Stimulated activated CD8-positive, alpha-beta memory T cell treated with anti-CD3 and anti-CD28 coated beads, Interleukin-12 subunit alpha, Interleukin-12 subunit beta, amount 100 ng/mL, for 24 hours (primary cell): ENCODE measurements around the gene TLR5.

Experiments
- DNase-seq: peaks from one replicate; pipeline ENCODE4 v3.0.0-alpha.2; 2020; ENCODE audit errors: extremely low read depth

TLR5 gene

DNA sequence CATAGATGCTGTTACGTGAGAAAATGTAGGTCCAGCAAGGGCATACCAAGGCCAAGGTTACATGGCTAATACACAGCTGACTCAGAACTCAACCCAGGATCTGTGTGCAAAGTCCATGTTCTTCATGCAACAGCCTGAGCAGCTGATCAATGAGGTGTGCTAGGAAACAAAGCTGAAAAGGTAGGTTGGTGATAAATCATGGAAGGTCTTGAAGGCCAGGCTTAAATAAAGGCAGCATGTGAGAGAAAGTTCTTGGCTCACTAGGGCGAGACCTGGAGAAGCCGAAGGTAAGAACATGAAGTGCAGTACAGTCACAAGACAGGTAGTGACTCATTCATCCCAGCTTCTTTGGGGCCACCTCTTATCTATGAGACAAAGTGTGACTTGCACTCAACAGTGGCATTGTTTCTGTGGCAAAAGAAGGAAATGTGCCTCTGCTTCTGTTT, 33.4 kb downstream of the TLR5 start:
- DNase-seq: no peak

DNA sequence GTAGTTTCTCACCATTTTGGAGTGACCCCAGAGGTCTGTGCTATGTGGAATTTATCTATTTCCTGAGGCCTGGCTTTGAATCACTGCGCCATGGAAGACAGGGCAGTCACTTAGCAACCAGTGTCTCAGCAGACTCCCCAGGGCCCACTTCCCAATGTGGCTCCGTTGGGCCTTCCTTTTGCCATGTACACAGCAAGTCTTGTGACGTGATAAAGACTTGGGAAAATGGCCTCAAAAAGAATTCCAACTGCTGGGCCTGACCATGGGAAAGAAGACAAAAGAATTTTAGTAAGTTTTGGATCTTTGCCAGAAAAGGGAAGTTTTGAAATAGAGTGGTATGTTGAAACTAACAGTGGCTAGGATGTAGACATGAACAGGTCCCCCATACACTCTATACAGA, 36.2 kb downstream of the TLR5 start:
- no peak for DNase-seq

DNA sequence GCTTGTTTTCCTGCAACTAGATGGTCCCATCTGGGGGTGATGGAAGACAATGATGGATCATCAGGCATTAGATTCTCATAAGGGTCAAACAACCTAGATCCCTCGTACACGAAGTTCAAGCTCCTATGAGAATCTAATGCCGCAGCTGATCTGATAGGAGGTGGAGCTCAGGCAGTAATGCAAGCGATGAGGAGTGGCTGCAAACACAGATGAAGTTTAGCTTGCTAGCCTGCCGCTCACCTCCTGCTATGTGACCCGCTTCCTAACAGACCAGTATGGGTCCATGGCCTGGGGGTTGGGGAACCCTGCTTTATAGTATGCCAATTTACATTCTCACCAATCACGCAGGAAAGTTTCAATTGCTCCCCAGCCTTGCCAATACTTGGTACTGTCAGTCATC, 37.5 kb downstream of the TLR5 start:
- DNase-seq: no peak

DNA sequence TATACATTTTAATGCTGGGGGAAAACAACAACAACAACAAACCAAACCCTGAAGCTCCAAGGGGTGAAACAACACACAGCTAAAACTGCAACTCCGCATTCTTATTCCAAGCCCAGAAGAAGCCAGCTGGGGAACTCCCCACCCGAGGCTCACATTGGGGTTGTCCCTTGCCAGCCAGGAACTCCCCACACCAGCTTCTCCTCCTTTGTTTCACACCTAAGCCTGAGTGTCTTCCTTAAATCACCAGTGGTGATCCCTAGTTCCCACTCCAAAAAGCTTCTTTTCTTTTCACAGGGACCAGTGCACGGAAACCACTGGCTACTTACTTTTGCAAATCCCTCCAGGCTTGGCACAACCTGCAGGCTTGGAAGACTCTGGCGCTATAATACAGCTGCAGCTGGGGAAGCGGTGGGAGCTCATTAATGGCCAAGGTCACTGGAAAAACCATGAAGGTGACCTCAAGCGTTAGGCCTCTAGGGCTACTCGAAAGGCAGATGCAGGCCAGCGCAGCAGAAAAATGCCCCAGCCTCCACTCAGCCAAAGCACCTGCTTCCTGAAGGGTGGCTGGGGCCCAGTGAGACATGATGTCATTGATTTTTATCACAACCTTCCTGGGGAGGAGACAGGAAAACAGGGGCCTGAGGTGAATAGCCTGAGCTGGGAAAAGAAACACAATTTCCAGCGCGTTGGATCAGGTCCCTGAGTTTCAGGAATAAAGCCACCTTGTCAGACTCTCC, 40.1 kb downstream of the TLR5 start:
- no peak for DNase-seq

DNA sequence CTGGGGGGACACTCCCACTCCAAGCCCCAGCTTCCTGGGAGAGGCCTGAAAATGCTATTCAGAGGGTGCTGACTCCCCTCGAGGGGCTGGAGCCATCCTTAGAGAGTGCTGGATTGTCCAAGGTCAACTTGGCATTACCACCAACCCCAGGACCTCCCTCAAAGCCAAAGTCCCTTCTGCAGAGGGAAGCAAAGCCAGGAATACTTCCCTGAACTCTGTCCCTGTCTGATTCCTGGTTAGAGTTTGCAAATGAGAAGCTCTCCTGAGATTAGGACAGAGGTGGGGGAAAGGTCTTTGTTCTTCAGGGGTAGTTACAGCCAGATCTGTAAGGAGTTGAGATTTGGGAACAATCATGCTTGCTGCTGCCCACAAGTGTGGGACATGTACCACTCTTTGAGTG, 45.3 kb downstream of the TLR5 start:
- DNase-seq: no peak

DNA sequence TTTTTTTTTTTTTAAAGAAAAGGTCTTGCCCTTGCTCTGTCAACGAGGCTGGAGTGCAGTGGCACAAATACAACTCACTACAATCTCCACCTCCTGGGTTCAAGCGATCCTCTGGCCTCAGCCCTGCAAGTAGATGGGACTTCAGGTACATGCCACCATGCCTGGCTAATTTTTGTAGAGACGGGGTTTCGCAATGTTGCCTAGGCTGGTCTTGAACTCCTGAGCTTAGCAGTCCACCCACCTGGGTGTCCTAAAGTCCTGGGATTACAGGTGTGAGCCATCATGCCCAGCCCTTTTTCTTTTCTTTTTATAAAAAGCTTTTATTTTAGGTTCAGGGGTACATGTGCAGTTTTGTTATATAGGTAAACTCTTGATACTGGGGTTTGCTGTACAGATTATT, 47.2 kb downstream of the TLR5 start:
- no peak for DNase-seq

DNA sequence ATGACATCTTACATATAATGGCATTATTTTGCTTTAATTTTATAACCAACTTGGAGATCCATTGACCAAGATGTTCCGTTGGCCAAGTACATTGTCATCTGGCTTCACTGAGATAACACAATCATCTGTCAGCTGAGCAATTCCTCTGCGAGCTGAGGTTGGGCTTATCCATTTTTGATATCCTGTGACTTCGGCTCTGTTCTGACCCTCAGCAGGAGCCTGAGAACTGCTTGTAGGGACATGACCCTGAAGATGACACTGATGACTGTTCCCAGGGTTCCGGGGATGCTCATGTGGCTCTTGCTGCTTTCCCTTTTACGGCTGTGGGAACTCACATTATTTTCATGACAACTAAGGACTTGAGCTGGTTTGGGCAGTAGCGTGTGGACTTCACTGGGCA, 51.2 kb downstream of the TLR5 start:
- DNase-seq: no peak

DNA sequence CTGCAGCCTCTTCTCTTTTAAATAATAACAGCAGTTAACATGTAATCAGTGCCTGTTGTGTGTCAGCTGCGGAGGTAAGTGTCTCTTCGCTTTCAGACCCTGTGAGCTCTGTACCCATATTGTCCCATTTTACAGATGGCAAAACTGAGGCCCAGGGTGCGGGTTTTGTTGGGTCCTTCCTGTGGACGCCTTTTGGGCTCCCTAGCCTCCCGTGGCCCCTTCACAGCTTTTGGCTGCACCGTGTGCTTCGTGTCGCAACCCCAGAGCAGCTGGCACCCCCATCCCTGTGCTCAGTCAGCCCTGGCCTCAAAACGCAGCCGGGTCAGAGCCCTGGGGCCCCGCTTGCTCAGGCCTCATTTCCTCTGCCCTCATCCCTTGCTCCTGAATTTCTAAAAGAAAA, 53.8 kb downstream of the TLR5 start:
- DNase-seq: no peak

DNA sequence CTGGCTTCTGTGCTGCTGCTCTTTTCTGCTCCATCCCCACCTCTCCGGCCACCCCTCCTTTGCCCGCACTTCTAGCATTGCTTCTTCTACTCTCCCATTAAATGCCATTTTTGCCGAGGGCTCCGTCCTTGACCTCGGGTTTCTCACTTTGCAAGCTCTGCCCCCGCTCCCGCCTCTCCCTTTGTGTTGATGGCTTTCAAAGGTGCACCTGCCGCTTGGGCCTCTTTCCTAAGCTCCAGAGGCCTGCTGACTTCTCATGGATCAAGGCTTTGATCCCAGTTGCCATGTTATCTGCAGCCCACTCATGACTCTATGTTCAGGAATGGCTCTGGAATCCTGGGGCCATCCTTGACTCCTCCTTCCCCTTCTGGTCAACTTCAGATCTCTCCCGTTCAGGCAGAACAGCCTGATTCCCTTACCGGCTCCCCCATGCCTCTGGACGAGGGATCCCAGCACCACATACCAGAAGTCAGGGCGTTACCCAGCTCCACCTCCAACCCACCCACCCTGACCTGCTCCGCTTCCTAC, 54.3 kb downstream of the TLR5 start:
- DNase-seq: no peak

DNA sequence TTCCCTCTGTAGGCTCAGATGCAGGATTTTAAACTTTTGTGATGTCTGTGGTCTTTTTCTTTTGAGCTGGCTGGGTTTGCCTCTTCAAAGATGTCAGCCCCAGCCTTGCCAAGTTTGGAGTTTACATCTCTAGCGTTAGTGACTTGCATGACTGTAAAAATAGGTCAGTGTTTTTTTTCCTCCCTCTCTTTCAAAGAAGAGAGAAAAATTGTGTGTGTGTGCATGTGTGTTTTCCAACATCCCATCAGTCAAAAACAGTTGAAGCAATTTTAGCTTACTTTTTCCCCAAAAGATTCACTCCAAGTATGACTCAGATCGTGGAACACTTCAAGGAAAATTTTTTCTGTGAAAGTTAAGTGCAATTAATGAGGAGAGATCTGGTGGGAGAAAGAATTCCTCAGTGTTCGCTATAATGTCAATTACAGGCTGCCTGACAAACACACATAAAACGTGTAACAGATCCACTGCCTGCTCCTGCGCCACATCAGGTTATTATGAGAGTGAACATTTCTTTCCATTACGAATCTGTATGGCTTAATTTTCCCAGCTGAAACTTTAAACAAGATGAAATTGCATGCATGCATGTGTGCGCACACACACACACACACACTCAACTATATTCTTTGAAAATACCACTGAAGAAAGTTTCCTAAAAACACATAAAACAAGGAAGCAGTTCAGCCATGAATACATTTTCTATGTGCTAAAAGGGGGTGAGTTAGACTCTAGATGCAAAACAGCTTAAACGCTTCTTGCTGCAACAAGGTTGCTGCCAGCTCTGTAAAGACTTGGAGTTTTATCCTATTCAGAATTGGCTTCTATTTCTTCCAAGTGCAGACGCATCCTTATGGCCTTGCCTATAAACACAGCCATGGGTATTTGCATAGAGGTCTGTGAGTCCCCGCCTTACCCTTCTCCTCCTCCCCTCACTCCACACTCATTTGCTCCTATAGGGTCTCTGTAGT, 55.5 kb downstream of the TLR5 start:
- no peak for DNase-seq

DNA sequence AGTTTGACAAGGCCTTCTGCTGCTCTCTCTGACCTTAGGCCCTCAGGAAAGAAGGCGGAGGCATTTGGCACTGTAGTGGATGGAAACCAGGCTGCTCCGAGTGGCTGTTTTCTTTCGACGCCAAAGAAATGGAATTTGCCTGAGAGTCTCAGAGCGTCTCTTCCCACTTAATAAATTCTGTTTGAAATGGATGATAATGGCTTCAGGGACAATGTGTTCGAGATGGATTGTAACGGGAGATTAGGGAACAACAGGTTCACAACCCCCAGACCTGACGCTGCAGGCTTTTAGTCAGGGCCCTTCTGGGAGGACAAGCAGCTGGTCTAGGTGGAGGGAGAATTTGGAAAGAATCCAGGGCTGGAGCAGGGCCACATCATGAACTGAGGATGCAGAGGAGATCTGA, 58.6 kb downstream of the TLR5 start:
- no peak for DNase-seq

DNA sequence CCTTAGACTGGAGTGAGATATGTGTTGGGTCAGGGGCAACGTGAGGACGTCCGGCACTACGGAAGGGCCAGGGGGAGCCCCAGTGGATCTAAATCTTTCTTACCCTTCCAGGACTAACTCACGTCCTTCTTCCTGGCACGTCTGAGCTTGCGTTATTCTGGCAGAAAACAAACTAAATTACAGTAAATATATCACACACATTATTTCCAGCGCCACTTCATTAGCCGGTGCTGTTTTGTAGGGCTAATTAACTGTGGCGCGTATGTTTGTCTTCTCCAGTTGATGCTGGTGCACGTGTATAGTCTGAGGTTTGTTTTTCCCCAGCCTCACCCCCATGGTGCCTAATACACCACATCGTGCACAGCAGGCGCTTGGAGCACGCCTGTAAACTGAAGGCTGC, 59.2 kb downstream of the TLR5 start:
- no peak for DNase-seq

DNA sequence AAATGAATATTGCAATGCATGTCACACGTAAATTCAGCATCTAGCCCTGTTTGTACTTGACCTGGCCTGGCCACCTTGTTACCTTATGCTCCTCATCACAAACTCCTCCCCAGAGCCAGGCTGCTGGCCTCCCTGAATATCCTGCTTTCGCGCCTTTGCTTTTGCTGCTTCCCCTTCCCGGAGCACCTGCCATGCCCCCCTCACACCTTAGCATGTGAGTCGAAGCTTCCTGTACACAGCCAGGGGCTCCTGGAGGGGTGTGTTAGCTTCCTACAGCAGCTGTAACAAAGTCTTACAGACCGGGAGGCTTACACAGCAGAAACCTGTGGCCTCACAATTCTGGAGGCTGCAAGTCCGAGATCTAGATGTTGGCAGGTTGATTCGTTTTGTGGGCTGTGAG, 60.1 kb downstream of the TLR5 start:
- DNase-seq: no peak

DNA sequence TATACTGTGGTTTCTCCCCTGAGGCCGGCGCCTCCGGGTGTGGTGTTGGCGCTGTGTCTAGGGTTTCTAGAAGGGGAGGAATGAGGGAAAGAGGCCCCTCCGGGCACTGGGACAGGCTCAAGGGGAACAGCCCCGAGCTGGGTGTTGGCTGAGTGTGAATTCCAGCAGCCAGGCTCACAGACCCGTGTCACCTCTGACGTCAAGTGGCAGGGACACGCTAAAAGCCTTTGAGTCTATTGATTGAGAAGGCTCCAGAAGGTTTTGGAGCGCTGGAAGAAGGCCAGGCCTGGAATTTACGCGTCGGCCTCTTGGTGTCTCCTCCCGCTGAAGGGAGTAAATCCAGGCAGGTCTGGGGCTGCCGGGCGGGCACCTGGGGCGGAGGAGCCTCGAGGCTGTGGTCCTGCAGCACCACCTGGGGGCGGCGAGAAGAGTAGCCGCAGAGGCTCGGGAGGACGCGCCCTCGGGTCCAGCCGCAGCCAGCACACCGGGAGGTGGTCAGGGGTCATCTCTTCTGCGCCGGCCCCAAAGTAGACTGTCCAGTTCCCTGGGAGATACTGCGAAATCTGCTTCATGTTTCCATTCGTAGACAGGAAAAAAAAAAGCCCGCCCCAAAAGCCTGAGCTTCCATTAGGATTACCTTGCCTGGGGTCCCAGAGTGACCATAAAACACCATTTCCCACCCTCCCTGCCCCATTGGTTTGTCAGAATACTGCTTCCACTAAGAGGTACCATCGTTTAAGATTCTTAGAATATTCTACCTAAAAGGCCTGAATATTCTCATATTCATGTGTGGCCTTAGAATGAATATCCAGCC, 61.7 kb downstream of the TLR5 start:
- peak; percentile 44 for DNase-seq

DNA sequence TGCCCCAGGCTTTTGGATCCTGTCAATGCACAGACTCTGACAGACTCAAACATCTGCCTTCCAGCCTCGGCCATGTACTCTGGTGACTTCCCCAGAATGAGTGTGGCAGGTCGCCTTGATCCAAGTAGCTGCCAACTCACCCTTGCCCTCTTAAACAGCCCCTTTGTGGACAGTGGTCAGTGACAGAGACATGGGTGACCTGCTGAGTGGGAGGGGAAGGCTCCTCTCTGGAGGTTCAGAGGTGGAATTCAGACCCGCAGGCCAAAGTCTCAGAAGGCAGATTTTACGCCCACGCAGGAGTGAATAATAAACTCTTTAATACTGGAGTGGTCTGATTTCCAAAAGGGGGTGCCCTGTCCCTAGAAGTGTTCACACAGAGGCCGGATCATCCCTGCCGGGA, 63.5 kb downstream of the TLR5 start:
- DNase-seq: no peak

DNA sequence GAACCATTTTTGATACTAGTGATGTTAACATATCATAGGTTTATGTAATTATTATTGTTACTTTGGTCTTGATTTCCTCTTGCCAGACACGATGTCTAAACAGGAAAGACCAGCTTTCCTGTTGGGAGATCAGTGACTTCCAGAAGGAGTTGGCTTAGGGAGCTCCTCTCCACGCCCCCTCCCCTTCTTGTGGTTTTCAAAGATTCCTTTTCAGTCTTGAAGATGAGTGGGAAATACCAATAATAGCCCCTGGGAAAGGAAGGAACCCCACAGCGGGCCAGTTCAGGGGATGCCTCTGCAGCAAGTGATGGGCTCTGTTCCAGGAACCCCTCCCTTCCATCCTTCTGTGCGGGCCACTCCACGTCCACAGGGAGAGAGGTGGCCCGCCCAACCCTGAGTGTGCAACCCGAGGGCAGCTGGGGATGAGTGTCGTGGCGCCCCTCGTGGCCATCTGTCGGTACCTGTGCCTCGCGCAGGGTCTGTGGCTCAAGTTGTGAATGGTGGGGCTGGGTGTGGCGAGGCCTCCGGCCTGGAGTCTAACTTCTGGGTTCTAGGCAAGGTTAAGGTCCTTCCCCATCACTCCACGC, 65.7 kb downstream of the TLR5 start:
- DNase-seq: no peak

DNA sequence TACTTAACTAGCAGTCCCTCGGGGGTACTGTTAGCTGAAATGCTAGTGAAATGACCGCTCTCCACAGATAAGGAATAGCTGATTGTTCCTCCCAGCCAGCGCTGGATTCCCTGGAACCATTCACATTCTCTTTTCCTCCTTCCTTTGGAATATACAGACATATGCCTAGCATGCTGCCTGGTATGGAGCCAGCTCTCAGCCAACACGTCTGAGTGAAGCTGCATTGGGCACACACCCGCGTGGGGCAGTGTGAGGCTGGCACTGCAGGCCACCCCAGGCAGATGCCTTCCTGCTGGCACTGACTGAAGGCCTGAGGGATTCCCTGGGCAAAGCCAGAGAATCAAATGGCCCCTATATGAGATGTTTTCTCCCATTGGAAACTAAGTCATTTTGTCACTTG, 66.7 kb downstream of the TLR5 start:
- no peak for DNase-seq

DNA sequence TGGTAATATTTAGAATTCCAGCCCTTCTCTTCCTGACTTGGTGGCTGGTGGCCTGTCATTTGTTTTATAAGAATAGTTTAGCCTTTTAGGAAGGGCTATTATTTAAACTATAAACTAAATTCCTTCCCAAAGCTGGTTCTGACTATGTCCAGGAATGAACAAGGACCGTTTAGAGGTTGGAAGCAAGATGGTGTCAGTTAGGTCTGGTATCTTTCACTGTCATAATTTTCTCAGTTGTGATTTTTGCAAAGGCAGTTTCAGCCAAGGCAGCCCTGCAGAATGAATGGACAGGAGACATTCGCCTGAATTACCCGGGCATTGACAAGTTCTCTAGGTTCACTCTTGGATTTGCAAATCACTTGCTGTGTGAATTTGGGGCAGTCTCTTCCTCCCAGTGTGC, 67.2 kb downstream of the TLR5 start:
- no peak for DNase-seq

DNA sequence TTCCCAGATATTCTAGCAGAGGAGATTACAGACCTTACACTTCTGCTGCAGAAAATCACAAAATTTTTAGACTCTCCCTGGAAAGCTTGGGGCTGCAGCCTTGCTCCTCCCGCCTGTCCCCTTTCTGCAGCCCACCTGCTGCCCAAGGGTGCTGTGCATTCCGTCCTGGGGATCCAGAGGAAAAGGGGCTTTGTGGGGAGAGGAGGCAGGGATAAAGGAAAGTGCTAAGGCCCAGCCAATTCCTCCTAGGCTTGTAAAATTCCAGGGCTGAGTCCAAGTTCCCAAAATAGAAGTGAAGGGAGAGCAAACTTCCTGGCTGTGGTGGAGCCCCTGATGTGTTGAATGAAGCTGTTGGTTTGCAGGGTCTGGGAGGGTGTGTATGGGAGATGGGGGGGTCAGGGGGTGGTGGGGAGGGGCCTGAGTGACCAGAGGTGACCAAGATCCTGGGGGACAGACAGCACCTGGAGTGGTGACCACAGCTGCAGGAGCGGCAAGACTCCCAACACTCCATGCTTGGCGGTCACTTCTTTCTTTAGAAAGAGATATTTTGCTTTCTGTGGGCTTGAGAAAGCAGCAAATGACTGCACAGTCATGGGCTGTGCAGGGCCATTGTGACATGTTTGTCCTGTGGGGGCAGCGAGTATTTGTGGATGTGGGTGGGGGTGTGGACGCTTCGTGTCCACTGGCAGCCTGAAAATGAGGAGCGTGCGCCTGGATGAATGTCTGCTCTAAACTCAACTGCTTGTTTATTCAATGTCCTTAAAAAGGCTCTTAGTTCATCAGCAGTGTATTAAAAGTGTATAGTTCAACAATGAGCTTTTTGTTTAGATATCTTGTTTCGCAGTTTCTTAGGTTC, 68.4 kb downstream of the TLR5 start:
- DNase-seq: no peak

DNA sequence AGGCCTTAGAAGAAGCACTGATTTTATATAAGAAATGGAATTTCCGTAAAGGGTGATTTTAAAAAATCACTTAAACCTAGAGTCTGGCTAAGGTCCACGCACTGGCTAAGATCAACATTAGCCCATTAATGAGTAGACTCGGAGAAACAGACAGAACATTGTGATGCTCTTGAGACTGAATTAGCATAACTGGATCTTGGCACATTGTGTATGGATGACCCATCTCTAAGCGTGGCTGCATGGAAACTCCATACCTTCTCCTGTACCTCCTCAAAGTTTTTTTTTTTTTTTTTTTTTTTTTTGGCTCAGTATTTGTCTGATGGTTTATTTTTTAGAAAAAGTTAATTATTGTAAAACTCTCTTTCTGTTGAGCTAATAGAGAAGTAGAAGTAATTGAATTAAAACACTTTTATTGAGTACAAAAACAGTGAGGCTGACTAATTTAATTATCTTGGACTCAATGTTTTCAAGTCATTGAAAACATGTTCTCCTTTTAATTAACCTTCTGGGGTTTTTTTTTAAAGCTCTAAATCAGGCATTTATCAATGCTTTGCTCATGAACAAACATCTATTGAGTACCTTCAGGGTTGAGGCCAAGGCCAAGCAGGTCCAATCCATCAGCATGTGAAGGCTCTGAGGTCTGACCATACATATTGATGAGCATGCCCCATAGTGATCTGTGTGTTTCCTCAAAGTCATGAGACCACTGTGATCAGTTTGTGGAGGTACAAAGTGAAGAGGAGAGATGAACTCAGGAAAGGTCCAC, 74.0 kb downstream of the TLR5 start:
- no peak for DNase-seq
